CD14-positive monocyte (primary cell): ENCODE data around the gene PHACTR2. TPM values are rescaled to one million over a fixed set of nuclear protein-coding genes. Genes with fewer than 3 reads are reported as not detected.

Experiments used
- DNase-seq, 3 donors: peaks; one replicate each; pipeline ENCODE4 v3.0.0-alpha.2; 2011 to 2022
- H2AFZ ChIP-seq: 2 replicates; pipeline ENCODE4 v1.6.0; 2012; ENCODE audit warnings: mild to moderate bottlenecking, low read depth, low read length, inconsistent platforms; ENCODE audit not compliant: insufficient read depth, poor library complexity, severe bottlenecking
- H3K27ac ChIP-seq, 2 donors: 1 replicate in 1 of 2; 2 replicates in 1 of 2; pipeline ENCODE4 v1.5.1; 2012 to 2013; ENCODE audit warnings: low read length in 2 of 2, control low read depth in 1 of 2, inconsistent platforms in 1 of 2, low read depth in 1 of 2, mild to moderate bottlenecking in 1 of 2
- H3K27me3 ChIP-seq, 2 donors: one replicate each; pipeline versions ENCODE4 v1.6.0 to v1.6.1; 2011 to 2013; ENCODE audit warnings: low read length in 2 of 2; ENCODE audit not compliant: control insufficient read depth in 2 of 2, insufficient read depth in 2 of 2
- H3K36me3 ChIP-seq, 2 donors: replicated peaks in 1 of 2; 1 replicate in 1 of 2; 2 replicates in 1 of 2; pipeline versions ENCODE4 v1.5.1 to v1.6.1; 2012 to 2013; ENCODE audit warnings: low read length in 2 of 2, control low read depth in 1 of 2, inconsistent platforms in 1 of 2, mild to moderate bottlenecking in 1 of 2; ENCODE audit not compliant: insufficient read depth in 2 of 2, control insufficient read depth in 1 of 2
- H3K4me1 ChIP-seq, 2 donors: 1 replicate in 1 of 2; 2 replicates in 1 of 2; pipeline versions ENCODE4 v1.5.1 to v1.6.1; 2012 to 2013; ENCODE audit warnings: low read length in 2 of 2, control low read depth in 1 of 2, inconsistent platforms in 1 of 2, mild to moderate bottlenecking in 1 of 2, moderate library complexity in 1 of 2; ENCODE audit not compliant: insufficient read depth in 2 of 2, control insufficient read depth in 1 of 2
- H3K4me2 ChIP-seq: replicated peaks from 2 replicates; pipeline ENCODE3; 2012; ENCODE audit warnings: low read length, moderate library complexity, mild to moderate bottlenecking; ENCODE audit not compliant: poor library complexity, severe bottlenecking; ENCODE audit errors: extremely low read depth
- H3K4me3 ChIP-seq, 3 experiments: fragments of 200-600 bp in 1 of 3; sonication (generic) in 1 of 3; replicated peaks in 1 of 3; 1 replicate in 2 of 3; 2 replicates in 1 of 3; pipeline ENCODE4 v1.5.1; 2011 to 2013; ENCODE audit warnings: low read length in 3 of 3, mild to moderate bottlenecking in 3 of 3, control low read depth in 2 of 3, low read depth in 2 of 3, inconsistent platforms in 1 of 3, moderate library complexity in 1 of 3
- H3K79me2 ChIP-seq: 2 replicates; pipeline ENCODE4 v1.6.0; 2012; ENCODE audit warnings: mild to moderate bottlenecking, control low read depth, inconsistent platforms, low read length, moderate library complexity; ENCODE audit not compliant: insufficient read depth
- H3K9ac ChIP-seq: 2 replicates; pipeline ENCODE4 v1.6.0; 2017; ENCODE audit warnings: low read length, mild to moderate bottlenecking; ENCODE audit not compliant: insufficient read depth, poor library complexity, severe bottlenecking
- H3K9me3 ChIP-seq, 2 donors: replicated peaks in 1 of 2; 1 replicate in 1 of 2; 2 replicates in 1 of 2; pipeline versions ENCODE4 v1.5.1 to v1.6.1; 2012 to 2013; ENCODE audit warnings: low read length in 2 of 2, control low read depth in 1 of 2; ENCODE audit not compliant: control insufficient read depth in 1 of 2, insufficient read depth in 1 of 2
- H4K20me1 ChIP-seq: 2 replicates; pipeline ENCODE4 v1.6.0; 2012; ENCODE audit warnings: mild to moderate bottlenecking, low read length, control low read depth, moderate library complexity; ENCODE audit not compliant: insufficient read depth
- H3K27ac Mint-ChIP-seq, 7 donors: one replicate each; pipeline ENCODE4 v1.8.0; 2020; ENCODE audit warnings: mild to moderate bottlenecking in 7 of 7, mixed read lengths in 7 of 7, moderate library complexity in 6 of 7, inconsistent platforms in 2 of 7
- H3K27me3 Mint-ChIP-seq, 3 donors: one replicate each; pipeline ENCODE4 v1.8.0; 2021 to 2022; ENCODE audit warnings: low read depth in 3 of 3, mild to moderate bottlenecking in 3 of 3, mixed read lengths in 3 of 3, moderate library complexity in 3 of 3, inconsistent platforms in 1 of 3
- H3K36me3 Mint-ChIP-seq, 2 donors: one replicate each; pipeline ENCODE4 v1.8.0; 2020; ENCODE audit warnings: mixed read lengths in 2 of 2, inconsistent platforms in 1 of 2, mild to moderate bottlenecking in 1 of 2
- H3K4me1 Mint-ChIP-seq: one replicate; pipeline ENCODE4 v1.8.0; 2020; ENCODE audit warnings: mild to moderate bottlenecking, mixed read lengths
- H3K4me3 Mint-ChIP-seq, 2 donors: one replicate each; pipeline ENCODE4 v1.8.0; 2020; ENCODE audit warnings: mild to moderate bottlenecking in 2 of 2, mixed read lengths in 2 of 2, moderate library complexity in 1 of 2
- H3K9me3 Mint-ChIP-seq, 7 donors: one replicate each; pipeline ENCODE4 v1.8.0; 2020 to 2022; ENCODE audit warnings: mixed read lengths in 7 of 7, mild to moderate bottlenecking in 6 of 7, moderate library complexity in 6 of 7, inconsistent platforms in 2 of 7
- CTCF ChIP-seq: fragments of 200-600 bp; IDR thresholded peaks from one replicate; pipeline ENCODE4 v1.8.0; 2022; ENCODE audit warnings: antibody characterized with exemption, mild to moderate bottlenecking
- WGBS: methylation state at CpG from one replicate; pipeline ENCODE4 v1.1.5; 2013; ENCODE audit warnings: missing lambda C conversion rate; ENCODE audit not compliant: insufficient coverage; 5-methylcytosine and 5-hydroxymethylcytosine counted together
- intact Hi-C, 2 donors: fragments of 100-400 bp; cut with micrococcal nuclease; formaldehyde crosslinking; loops; one replicate each; pipeline versions ENCODE4 v1.15.0 to v1.15.1; 2023
- polyA plus RNA-seq, 3 donors: library from polyadenylated mRNA; depleted of rRNA in 1 of 3; unstranded in 2 of 3; stranded (reverse) in 1 of 3; fragments of 300-500 nt in 2 of 3; fragments of >200 nt in 1 of 3; fragmentation: Illumina TruSeq in 2 of 3; gene quantifications; 1 replicate in 2 of 3; 2 replicates in 1 of 3; pipeline ENCODE4 v1.2.3, GENCODE V29; 2012 to 2021

The PHACTR2 gene
- polyA plus RNA-seq, 3 donors, result 9.6 to 11.6 (median 11.2) TPM

- Histone ChIP-seq H3K27me3 (no peaks in the 10 kb centered on the region), H3K4me1 (peaks cover 9 to 10% of the 10 kb centered on the region in 2 donors), H3K4me2 (no peak overlapping the region), H4K20me1 (peaks cover 11% of the 10 kb centered on the region), H3K4me3 (no peak overlapping the region), H3K27ac (no peak overlapping the region), H3K9ac (no peak overlapping the region), H2AFZ (no peak overlapping the region), H3K79me2 (peaks cover 75% of the 10 kb centered on the region), H3K9me3 (no peaks in the 10 kb centered on the region), H3K36me3 (no peaks in the 10 kb centered on the region)
- Mint-ChIP-seq H3K27ac (no peak overlapping the region), H3K36me3 (peaks cover 11 to 17% of the 10 kb centered on the region in 2 donors), H3K4me3 (no peak overlapping the region), H3K27me3 (peaks cover 0 to 2% (median 0%) of the 10 kb centered on the region in 3 donors), H3K9me3 (peaks cover 0 to 9% (median 4%) of the 10 kb centered on the region in 7 donors), H3K4me1 (peaks cover 21% of the 10 kb centered on the region)
- 100% methylated on average over 1 of the region's 8 CpGs for WGBS
- DNase-seq, result no peak
- TF ChIP-seq CTCF, result no peak
- intact Hi-C loops, result no loop called here
These were observed 23.1 kb downstream of the PHACTR2 start for GRCh38 chr6:143700684-143701348.

GRCh38 chr6:143701349-143702234 lies 23.8 kb downstream of the PHACTR2 start:
- Histone ChIP-seq H4K20me1 (peaks cover 11% of the 10 kb centered on the region), H3K4me2 (no peak overlapping the region), H3K9ac (no peak overlapping the region), H3K4me3 (no peak overlapping the region), H3K9me3 (no peaks in the 10 kb centered on the region), H3K4me1 (peaks cover 1 to 3% of the 10 kb centered on the region in 2 donors), H3K79me2 (peaks cover 76% of the 10 kb centered on the region), H2AFZ (no peak overlapping the region), H3K36me3 (no peaks in the 10 kb centered on the region), H3K27ac (no peak overlapping the region), H3K27me3 (no peaks in the 10 kb centered on the region)
- intact Hi-C loops, result no loop called here
- Mint-ChIP-seq H3K36me3 (peaks cover 13 to 17% of the 10 kb centered on the region in 2 donors), H3K4me3 (no peak overlapping the region), H3K27ac (no peak overlapping the region), H3K9me3 (peaks cover 2 to 9% (median 4%) of the 10 kb centered on the region in 7 donors), H3K27me3 (peaks cover 0 to 2% (median 0%) of the 10 kb centered on the region in 3 donors), H3K4me1 (peaks cover 19% of the 10 kb centered on the region)
- 100% methylated on average over 2 of the region's 6 CpGs for WGBS
- no peak for TF ChIP-seq CTCF
- DNase-seq, result no peak
